ENCODE results near the gene LCMT1. TPM values are rescaled to one million over a fixed set of nuclear protein-coding genes. Genes with fewer than 3 reads are reported as not detected.

The LCMT1 gene
- polyA plus RNA-seq, 3 donors = 27.2 to 34.2 (median 33.1) TPM

DNA sequence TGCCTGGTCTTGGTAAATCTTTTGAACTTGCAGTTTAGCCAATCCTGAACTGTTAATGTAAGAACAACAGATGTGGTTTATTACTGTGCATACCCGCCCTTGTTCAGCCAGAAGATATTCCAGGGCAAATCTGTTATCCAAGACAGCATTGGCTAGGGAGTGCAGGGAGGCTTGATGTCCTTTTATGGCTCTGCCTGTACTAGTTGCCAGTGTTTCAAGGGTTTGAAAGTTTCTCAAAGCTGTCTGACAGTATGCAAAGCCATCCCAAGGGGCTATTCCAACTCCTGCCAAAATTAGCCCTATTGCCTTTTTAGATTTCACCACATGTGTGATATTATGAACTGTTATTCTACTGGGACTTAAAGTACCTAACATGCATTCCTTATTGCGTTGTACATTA lies 30.1 kb downstream of the LCMT1 start:
- Histone ChIP-seq H3K4me1 (ENCODE audit: control insufficient read depth in 1 of 2, insufficient read depth in 2 of 2, low read length in 2 of 2) (no peaks in the 10 kb centered on the region), H3K27me3 (ENCODE audit: control insufficient read depth in 2 of 2, insufficient read depth in 2 of 2, low read length in 2 of 2) (no peaks in the 10 kb centered on the region), H3K36me3 (replicated peaks in 1 of 2; ENCODE audit: control insufficient read depth in 1 of 2, insufficient read depth in 2 of 2, low read length in 2 of 2) (peaks cover 40 to 92% of the 10 kb centered on the region in 2 donors), H3K9me3 (replicated peaks in 1 of 2; ENCODE audit: control insufficient read depth in 1 of 2, insufficient read depth in 1 of 2, low read length in 2 of 2) (no peaks in the 10 kb centered on the region), H3K79me2 (ENCODE audit: insufficient read depth, low read length) (no peaks in the 10 kb centered on the region), H3K4me3 (replicated peaks in 1 of 3; ENCODE audit: low read depth in 2 of 3, low read length in 3 of 3) (no peak overlapping the region), H3K4me2 (replicated peaks; ENCODE audit: extremely low read depth, low read length, poor library complexity, severe bottlenecking) (no peak overlapping the region), H2AFZ (ENCODE audit: insufficient read depth, low read depth, low read length, poor library complexity, severe bottlenecking) (no peak overlapping the region), H3K9ac (ENCODE audit: insufficient read depth, low read length, poor library complexity, severe bottlenecking) (no peak overlapping the region), H3K27ac (ENCODE audit: low read depth in 1 of 2, low read length in 2 of 2) (no peak overlapping the region), H4K20me1 (ENCODE audit: insufficient read depth, low read length) (no peaks in the 10 kb centered on the region)
- H3K36me3 Mint-ChIP-seq = peaks cover 63 to 77% of the 10 kb centered on the region in 2 donors
- H3K27ac Mint-ChIP-seq = no peak overlapping the region
- H3K27me3 Mint-ChIP-seq (ENCODE audit: low read depth in 3 of 3) = peaks cover 0 to 4% (median 0%) of the 10 kb centered on the region in 3 donors
- WGBS (ENCODE audit: insufficient coverage) = 100% methylated on average over 1 of the region's 2 CpGs
- no peaks in the 10 kb centered on the region for H3K9me3 Mint-ChIP-seq
- TF ChIP-seq, protein P1, sequence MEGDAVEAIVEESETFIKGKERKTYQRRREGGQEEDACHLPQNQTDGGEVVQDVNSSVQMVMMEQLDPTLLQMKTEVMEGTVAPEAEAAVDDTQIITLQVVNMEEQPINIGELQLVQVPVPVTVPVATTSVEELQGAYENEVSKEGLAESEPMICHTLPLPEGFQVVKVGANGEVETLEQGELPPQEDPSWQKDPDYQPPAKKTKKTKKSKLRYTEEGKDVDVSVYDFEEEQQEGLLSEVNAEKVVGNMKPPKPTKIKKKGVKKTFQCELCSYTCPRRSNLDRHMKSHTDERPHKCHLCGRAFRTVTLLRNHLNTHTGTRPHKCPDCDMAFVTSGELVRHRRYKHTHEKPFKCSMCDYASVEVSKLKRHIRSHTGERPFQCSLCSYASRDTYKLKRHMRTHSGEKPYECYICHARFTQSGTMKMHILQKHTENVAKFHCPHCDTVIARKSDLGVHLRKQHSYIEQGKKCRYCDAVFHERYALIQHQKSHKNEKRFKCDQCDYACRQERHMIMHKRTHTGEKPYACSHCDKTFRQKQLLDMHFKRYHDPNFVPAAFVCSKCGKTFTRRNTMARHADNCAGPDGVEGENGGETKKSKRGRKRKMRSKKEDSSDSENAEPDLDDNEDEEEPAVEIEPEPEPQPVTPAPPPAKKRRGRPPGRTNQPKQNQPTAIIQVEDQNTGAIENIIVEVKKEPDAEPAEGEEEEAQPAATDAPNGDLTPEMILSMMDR (IDR thresholded peaks at IDR 0.05) = no peak
- intact Hi-C loops (cut with micrococcal nuclease) = no loop called here
- H3K4me3 Mint-ChIP-seq = no peak overlapping the region
- DNase-seq = no peak
- H3K4me1 Mint-ChIP-seq = no peaks in the 10 kb centered on the region

DNA sequence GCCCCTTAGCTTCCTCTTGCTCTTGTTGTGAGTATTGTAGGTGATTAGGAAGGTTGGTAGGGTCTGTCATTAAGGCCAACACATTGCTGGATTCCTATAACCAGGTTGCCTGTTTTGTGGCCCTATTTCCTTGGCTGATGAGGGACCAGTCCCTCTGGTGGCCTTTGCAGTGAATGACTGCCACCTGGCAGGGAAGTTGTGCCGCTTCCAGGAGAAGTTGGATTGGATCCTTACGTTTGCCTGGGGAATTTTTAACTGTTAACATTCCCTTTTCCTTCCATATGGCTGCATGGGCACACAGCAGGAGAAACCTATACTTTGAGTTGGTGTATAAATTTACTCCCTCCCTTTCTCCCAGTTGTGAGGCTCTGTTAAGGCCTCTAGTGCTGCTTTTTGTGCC lies 32.4 kb downstream of the LCMT1 start:
- intact Hi-C loops (cut with micrococcal nuclease) = no loop called here
- Histone ChIP-seq H2AFZ (ENCODE audit: insufficient read depth, low read depth, low read length, poor library complexity, severe bottlenecking) (no peak overlapping the region), H3K9me3 (replicated peaks in 1 of 2; ENCODE audit: control insufficient read depth in 1 of 2, insufficient read depth in 1 of 2, low read length in 2 of 2) (no peaks in the 10 kb centered on the region), H3K36me3 (replicated peaks in 1 of 2; ENCODE audit: control insufficient read depth in 1 of 2, insufficient read depth in 2 of 2, low read length in 2 of 2) (peaks cover 37 to 69% of the 10 kb centered on the region in 2 donors), H4K20me1 (ENCODE audit: insufficient read depth, low read length) (no peaks in the 10 kb centered on the region), H3K27ac (ENCODE audit: low read depth in 1 of 2, low read length in 2 of 2) (no peak overlapping the region), H3K4me3 (replicated peaks in 1 of 3; ENCODE audit: low read depth in 2 of 3, low read length in 3 of 3) (no peak overlapping the region), H3K9ac (ENCODE audit: insufficient read depth, low read length, poor library complexity, severe bottlenecking) (no peak overlapping the region), H3K4me1 (ENCODE audit: control insufficient read depth in 1 of 2, insufficient read depth in 2 of 2, low read length in 2 of 2) (no peaks in the 10 kb centered on the region), H3K27me3 (ENCODE audit: control insufficient read depth in 2 of 2, insufficient read depth in 2 of 2, low read length in 2 of 2) (no peaks in the 10 kb centered on the region), H3K4me2 (replicated peaks; ENCODE audit: extremely low read depth, low read length, poor library complexity, severe bottlenecking) (no peak overlapping the region), H3K79me2 (ENCODE audit: insufficient read depth, low read length) (no peaks in the 10 kb centered on the region)
- H3K4me3 Mint-ChIP-seq = no peak overlapping the region
- TF ChIP-seq, protein P1 (IDR thresholded peaks at IDR 0.05) = peak; percentile 16
- H3K27me3 Mint-ChIP-seq (ENCODE audit: low read depth in 3 of 3) = no peaks in the 10 kb centered on the region
- no peak overlapping the region for H3K27ac Mint-ChIP-seq
- H3K4me1 Mint-ChIP-seq = no peaks in the 10 kb centered on the region
- peaks cover 61 to 66% of the 10 kb centered on the region in 2 donors for H3K36me3 Mint-ChIP-seq
- WGBS (ENCODE audit: insufficient coverage) = no CpG with 5 or more reads among the region's 2 CpGs
- no peak for DNase-seq
- H3K9me3 Mint-ChIP-seq = no peaks in the 10 kb centered on the region

All from CD14-positive monocyte (primary cell).